ENCODE measurements around the gene OR56B1. TPM values are rescaled to one million over a fixed set of nuclear protein-coding genes. Genes with fewer than 3 reads are reported as not detected.

The OR56B1 gene
- total RNA-seq, 1 experiment from 2014 or later: 0.17 TPM

DNA sequence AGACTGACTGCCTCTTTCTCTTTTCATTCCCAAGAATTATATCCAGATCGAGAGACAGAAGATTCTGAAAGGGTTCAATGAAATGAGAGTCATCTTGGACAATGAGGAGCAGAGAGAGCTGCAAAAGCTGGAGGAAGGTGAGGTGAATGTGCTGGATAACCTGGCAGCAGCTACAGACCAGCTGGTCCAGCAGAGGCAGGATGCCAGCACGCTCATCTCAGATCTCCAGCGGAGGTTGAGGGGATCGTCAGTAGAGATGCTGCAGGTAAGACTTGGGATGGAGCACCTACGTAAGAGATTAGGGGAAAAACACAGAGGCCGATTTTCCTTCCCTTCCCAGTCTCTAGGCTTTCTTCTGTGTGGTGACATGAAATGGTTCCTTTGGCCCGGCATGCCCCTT lies 38.0 kb upstream of the OR56B1 start:
- H3K4me1 Mint-ChIP-seq: peaks cover 13% of the 10 kb centered on the region
- H3K36me3 Mint-ChIP-seq: peaks cover 61% of the 10 kb centered on the region
- ChIA-PET CTCF (interaction anchor here (1.8 kb wide), 1 partner anchor 14 kb away, joined by 4 read pairs; the partner anchor contains the start of gene TRIM5), POLR2A (no interaction called here)
- H3K4me3 Mint-ChIP-seq: no peak overlapping the region
- DNase-seq (ENCODE audit: low spot score) (no peak), ATAC-seq (no peak)
- no peaks in the 10 kb centered on the region for H3K27me3 Mint-ChIP-seq (ENCODE audit: low read depth)
- H3K9me3 Mint-ChIP-seq: no peaks in the 10 kb centered on the region
- TF ChIP-seq, protein P1, sequence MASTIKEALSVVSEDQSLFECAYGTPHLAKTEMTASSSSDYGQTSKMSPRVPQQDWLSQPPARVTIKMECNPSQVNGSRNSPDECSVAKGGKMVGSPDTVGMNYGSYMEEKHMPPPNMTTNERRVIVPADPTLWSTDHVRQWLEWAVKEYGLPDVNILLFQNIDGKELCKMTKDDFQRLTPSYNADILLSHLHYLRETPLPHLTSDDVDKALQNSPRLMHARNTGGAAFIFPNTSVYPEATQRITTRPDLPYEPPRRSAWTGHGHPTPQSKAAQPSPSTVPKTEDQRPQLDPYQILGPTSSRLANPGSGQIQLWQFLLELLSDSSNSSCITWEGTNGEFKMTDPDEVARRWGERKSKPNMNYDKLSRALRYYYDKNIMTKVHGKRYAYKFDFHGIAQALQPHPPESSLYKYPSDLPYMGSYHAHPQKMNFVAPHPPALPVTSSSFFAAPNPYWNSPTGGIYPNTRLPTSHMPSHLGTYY (CRISPR knock-in tag; IDR thresholded peaks at IDR 0.05): no peak
- no peak for TF ChIP-seq NR2C2 (CRISPR knock-in tag; IDR thresholded peaks at IDR 0.05)
- no peak for TF ChIP-seq ZNF219 (CRISPR knock-in tag; IDR thresholded peaks at IDR 0.05; ENCODE audit: borderline replicate concordance)
- no peak for TF ChIP-seq FOXJ3 (CRISPR knock-in tag; IDR thresholded peaks at IDR 0.05; ENCODE audit: borderline replicate concordance)
- TF ChIP-seq, protein P2, sequence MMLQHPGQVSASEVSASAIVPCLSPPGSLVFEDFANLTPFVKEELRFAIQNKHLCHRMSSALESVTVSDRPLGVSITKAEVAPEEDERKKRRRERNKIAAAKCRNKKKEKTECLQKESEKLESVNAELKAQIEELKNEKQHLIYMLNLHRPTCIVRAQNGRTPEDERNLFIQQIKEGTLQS (CRISPR knock-in tag; conservative IDR thresholded peaks at IDR 0.05): no peak
- TF ChIP-seq NR3C1 (CRISPR knock-in tag; conservative IDR thresholded peaks at IDR 0.05; ENCODE audit: low read depth): no peak
- no peak for TF ChIP-seq ZNF416 (CRISPR knock-in tag; IDR thresholded peaks at IDR 0.05)
- no peak for TF ChIP-seq JAZF1 (CRISPR knock-in tag; IDR thresholded peaks at IDR 0.05)
- no peak for TF ChIP-seq ELF4 (CRISPR knock-in tag; IDR thresholded peaks at IDR 0.05; ENCODE audit: low read depth)
- no peak overlapping the region for H3K27ac Mint-ChIP-seq

DNA sequence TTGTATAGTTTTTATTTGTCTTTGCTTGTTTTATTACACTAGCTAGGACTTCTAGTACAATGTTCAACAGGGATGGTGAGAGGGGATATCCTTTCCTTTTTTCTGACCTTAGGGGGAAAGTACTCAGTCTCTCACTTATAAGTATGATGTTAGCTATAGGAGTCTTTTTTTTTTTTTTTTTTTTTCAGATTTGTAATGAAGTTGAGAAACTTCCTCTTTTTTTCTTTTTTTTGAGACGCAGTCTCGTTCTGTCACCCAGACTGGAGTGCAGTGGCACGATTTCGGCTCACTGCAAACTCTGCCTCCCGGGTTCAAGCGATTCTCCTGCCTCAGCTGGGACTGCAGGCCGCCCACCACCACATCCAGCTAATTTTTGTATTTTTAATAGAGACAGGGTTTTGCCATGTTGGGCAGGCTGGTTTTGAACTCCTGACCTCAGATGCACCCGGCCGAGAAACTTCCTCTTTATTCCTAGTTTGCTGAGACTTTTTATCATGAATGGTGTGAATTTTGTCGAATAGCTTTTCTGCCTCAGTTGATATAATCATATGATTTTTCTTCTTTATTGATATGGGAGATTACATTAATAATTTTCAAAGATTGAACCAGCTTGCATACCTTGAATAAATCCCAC lies 35.7 kb upstream of the OR56B1 start:
- DNase-seq (ENCODE audit: low spot score) (no peak), ATAC-seq (no peak)
- no peaks in the 10 kb centered on the region for H3K27me3 Mint-ChIP-seq (ENCODE audit: low read depth)
- peaks cover 62% of the 10 kb centered on the region for H3K36me3 Mint-ChIP-seq
- H3K27ac Mint-ChIP-seq: no peak overlapping the region
- ChIA-PET CTCF (interaction anchor here (0.6 kb wide), 1 partner anchor 101 kb away, joined by 4 read pairs; no protein-coding TSS in a partner anchor), POLR2A (interaction anchor here (0.6 kb wide), 2 partner anchors 194 to 487 kb away, joined by 3 to 4 read pairs; no protein-coding TSS in a partner anchor)
- no peaks in the 10 kb centered on the region for H3K9me3 Mint-ChIP-seq
- H3K4me3 Mint-ChIP-seq: no peak overlapping the region
- no peak for TF ChIP-seq FOXK1 (CRISPR knock-in tag; IDR thresholded peaks at IDR 0.05)
- TF ChIP-seq, protein P3, sequence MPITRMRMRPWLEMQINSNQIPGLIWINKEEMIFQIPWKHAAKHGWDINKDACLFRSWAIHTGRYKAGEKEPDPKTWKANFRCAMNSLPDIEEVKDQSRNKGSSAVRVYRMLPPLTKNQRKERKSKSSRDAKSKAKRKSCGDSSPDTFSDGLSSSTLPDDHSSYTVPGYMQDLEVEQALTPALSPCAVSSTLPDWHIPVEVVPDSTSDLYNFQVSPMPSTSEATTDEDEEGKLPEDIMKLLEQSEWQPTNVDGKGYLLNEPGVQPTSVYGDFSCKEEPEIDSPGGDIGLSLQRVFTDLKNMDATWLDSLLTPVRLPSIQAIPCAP (CRISPR knock-in tag; IDR thresholded peaks at IDR 0.05): no peak
- TF ChIP-seq, protein P4, sequence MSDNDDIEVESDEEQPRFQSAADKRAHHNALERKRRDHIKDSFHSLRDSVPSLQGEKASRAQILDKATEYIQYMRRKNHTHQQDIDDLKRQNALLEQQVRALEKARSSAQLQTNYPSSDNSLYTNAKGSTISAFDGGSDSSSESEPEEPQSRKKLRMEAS (CRISPR knock-in tag; IDR thresholded peaks at IDR 0.05): no peak
- no peak for TF ChIP-seq ZNF416 (CRISPR knock-in tag; IDR thresholded peaks at IDR 0.05)
- TF ChIP-seq, protein P5, sequence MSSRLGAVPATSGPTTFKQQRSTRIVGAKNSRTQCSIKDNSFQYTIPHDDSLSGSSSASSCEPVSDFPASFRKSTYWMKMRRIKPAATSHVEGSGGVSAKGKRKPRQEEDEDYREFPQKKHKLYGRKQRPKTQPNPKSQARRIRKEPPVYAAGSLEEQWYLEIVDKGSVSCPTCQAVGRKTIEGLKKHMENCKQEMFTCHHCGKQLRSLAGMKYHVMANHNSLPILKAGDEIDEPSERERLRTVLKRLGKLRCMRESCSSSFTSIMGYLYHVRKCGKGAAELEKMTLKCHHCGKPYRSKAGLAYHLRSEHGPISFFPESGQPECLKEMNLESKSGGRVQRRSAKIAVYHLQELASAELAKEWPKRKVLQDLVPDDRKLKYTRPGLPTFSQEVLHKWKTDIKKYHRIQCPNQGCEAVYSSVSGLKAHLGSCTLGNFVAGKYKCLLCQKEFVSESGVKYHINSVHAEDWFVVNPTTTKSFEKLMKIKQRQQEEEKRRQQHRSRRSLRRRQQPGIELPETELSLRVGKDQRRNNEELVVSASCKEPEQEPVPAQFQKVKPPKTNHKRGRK (CRISPR knock-in tag; IDR thresholded peaks at IDR 0.05; ENCODE audit: borderline replicate concordance): no peak
- no peak for TF ChIP-seq CREM (CRISPR knock-in tag; IDR thresholded peaks at IDR 0.05)
- TF ChIP-seq, protein P6, sequence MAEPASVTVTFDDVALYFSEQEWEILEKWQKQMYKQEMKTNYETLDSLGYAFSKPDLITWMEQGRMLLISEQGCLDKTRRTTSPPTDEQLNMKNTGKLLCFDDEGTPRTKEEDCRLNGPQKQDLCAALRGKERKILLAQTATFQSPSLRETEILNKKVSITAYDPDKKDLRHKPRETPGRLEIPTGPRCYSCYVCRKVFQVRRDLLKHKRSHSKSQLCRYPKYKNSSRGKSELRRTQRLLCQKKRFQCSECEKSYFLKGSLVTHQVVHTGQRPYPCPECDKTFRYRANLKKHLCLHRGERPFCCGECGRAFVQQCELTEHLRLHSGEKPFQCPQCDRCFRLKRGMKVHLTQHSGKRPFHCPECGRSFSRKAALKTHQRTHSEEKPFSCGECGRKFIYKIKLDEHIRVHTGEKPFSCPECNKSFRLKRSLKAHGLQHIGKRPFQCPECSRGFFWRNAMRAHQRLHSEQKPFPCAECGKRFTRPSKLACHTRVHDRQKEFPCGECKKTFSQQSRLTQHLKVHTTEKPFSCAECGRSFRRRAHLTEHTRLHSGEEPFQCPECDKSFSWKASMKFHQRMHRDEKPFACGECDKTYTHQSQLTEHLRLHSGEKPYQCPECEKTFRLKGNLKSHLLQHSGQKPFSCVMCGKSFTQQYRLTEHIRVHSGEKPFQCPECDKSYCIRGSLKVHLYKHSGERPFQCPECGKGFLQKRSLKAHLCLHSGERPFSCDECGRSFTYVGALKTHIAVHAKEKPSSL (CRISPR knock-in tag; conservative IDR thresholded peaks at IDR 0.05): no peak
- peaks cover 6% of the 10 kb centered on the region for H3K4me1 Mint-ChIP-seq
